NCI-H1417 (cell line): ENCODE results near the gene PLCB2.
A peak's percentile ranks its signal among the peaks of the same experiment; 100 is the strongest.

Experiments used
- DNase-seq, 3 experiments: peaks; one replicate each; lab custom pipeline; 2025; lab: John Stamatoyannopoulos, UW

The PLCB2 gene

GRCh38 chr15:40327457-40327856 lies 19.7 kb upstream of the PLCB2 start:
- DNase-seq, result peak in 1 of 3 experiments; percentile 10

DNA sequence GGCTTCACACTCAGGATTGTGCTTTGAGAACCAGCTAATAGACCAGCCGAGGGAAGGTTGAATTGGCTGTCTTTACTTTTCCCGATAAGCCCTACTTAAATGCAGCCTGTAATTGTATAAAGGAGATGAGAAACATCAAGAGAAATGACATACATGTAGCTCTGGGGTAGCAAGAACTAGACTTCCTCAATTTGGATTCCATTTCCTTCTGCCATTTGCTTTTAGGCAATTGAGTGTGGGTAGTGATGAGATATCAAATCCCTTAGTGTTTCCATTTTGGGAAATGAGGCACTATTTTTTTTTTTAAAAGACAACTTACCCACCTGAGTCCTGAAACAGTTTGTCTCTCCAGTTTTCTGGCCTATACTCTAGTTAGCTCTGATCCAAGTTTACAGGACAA lies 18.0 kb upstream of the PLCB2 start:
- no peak for DNase-seq

DNA sequence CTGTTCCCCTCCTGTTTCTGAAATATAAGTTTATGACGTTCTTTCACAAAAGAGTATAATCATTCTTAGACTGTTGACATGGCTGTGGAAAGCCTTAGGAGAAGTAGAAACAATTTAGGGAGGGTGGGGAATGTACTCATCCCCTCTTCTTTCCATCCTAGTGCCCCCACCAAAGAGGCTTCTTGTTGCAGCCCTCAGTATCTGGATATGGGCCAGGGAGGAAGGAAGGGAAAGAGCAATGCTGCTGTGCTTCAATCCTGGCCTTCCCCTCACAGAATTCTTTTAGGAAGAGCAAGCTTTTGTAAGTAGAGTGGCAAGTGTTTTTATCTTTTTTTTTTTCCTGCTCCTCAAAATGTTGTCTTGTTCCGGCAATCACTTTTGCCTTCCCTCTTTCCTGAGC lies 17.5 kb upstream of the PLCB2 start:
- no peak for DNase-seq

DNA sequence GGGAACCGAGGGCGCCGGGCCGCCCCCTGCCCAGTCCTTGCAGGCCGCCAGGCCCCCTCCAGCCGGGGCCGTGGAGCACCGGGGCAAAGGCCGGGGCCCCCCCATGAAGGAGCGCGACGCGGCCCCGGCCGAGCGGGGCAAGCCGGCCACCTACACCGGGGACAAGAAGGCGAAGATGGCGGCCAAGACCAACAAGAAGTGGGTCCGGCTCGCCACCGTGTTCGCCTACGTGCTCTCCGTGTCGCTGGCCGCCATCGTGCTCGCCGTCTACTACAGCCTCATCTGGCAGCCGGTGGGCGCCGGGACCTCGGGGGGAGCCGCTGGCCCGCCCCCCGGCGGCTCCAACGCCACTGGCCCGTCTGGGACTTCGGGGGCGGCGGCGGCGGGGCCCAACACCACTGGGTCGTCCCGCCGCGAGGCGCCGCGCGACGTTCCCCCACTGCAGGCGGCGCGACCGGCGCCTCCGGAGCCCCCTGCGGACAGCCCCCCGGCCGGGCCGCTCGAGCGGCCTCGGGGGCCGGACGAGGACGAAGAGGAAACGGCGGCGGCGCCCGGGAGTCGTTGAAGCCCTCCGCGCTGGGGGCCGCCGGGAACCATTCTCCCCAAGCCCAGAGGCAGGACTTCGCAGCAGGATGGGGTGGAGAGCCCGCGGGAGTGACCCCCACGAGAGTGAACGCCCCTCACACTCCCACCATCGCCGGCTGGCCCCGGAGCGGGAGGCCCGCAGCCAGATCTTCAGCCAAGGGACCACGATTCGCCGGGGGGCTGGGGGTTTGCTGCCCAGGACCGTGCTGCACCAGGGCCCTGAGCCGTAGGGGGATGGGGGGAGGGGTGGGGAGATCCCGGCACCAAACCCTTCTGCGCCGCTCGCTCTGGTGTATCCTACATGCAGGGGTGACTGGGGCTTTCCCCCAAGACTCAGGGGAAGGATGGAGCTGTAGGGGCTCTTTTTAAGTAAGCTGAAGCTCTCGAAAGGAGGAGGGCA lies 16.5 kb upstream of the PLCB2 start:
- DNase-seq, result peak; percentile 3 to 33 (median 31)

DNA sequence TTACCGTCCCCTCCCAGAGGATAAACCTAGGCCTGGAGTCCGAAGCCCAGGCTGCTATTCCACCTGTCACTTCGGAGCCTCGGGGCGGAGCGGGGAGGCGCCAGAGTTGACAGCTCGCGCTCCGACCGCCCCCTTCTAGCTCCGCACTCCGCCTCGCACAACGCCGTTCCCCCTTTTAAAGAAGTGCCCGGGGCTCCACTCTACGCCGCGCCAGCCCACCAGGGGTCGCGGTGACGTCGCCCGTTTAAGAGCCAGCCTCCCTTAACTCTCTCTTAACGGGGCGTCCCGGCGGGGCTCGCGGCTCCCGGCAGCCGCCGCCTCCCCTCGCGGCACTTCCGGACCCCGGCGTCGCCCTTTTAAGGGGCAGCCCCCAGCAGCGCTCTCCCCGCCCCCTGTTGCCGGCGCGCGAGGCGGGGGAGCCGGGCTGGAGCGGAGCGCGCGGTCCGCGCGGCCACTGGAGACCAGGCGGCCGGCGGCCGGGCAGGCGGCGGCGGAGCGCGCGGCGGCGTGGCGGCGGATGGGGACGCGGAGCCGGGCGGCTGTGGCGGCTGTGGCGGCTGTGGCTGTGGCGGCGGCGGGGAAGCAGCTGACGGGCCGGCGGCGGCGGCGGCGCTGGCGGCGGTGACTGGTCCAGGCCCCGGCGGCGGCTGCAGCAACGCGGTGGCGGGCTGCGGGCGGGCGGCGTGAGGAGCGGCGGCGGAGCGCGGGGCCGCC lies 15.7 kb upstream of the PLCB2 start, which contains the start of gene INAFM2:
TSS of gene INAFM2 (plus strand) at position 454 of the 714 bp plus-strand sequence. CDS start 364 bp downstream, outside the sequence.
- peak; percentile 83 to 89 (median 86) for DNase-seq

GRCh38 chr15:40322531-40323238 lies 14.9 kb upstream of the PLCB2 start:
- DNase-seq, result peak in 2 of 3 experiments; percentile 27 to 37

DNA sequence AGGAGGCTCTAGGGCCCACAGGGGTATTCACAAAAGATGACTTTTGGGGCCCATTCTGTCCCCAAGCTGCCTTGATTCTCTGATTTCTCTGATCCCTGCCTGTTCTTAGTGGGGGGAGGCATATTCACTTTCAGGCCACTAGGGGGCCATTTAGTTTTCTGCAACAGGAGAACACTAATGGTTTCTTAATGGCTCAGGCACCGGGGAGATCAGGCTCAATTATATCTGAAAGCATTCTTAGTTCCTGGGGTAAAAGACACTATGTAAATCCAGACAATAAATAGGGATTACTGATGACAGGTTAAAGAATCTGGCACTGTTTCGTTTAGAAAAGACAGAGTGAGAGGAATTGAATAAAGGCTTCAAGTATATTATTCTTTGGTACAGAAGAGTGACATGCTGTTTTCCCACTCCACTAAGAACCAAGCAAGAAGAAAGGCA lies 13.2 kb upstream of the PLCB2 start:
- peak; percentile 28 to 70 (median 61) for DNase-seq

GRCh38 chr15:40320409-40320808 lies 12.7 kb upstream of the PLCB2 start:
- DNase-seq, result no peak

- DNase-seq, result no peak
Observed at GRCh38 chr15:40317580-40317979, 9.8 kb upstream of the PLCB2 start.

DNA sequence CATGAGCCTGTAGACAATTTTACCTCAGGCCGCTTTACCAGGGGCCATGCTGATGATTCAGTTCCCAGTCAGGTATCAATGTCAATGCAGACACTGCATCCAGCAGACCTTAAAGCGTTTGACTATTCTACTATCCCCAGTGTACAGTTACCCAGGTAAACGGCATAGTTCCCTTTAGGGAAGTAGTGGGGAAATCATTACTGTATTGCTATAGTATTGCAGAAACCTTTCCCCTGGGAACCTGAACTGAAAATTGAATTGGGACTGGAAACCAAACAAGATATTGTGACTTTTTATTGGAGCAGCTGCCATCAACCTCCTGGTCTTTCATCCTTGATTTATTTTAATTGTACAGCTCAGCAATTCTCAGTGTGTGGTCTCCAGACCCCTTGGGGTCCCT lies 9.2 kb upstream of the PLCB2 start:
- DNase-seq, result peak in 1 of 3 experiments; percentile 17

- no peak for DNase-seq
Observed at GRCh38 chr15:40314723-40315276, 7.1 kb upstream of the PLCB2 start.

GRCh38 chr15:40313531-40314398 lies 6.0 kb upstream of the PLCB2 start:
- peak; percentile 45 to 85 (median 82) for DNase-seq

GRCh38 chr15:40312370-40313158 lies 4.8 kb upstream of the PLCB2 start:
- DNase-seq, result no peak

GRCh38 chr15:40310993-40311392 lies 3.3 kb upstream of the PLCB2 start:
- DNase-seq, result no peak

GRCh38 chr15:40310001-40310959 lies 2.5 kb upstream of the PLCB2 start:
- DNase-seq, result peak; percentile 4 to 46 (median 14)

- no peak for DNase-seq
Observed at GRCh38 chr15:40309344-40309862, 1.7 kb upstream of the PLCB2 start.

DNA sequence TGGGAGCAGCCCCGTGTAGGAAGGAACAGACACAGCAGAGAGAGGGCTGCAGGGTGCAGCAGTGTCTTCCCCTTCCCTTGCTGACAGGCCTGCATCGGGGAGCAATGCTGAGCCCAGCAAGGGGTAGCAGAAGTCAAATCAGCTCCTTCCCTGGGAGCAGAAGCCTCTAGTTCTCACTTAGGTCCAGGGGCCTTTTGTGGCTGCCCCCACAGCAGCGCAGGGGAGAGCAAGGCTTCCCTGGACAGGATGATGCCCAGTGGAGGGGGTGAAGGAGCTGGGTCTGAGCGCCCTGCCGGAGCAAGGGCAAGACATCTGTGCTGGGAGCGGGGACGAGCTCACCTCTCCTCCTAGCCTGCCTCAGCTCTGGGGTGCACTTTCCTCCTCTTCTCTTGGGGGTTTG lies 827 bp downstream of the PLCB2 start:
- no peak for DNase-seq

GRCh38 chr15:40306371-40306770 lies 1.4 kb downstream of the PLCB2 start:
- no peak for DNase-seq
